ENCODE measurements around the gene TJAP1.
A peak's percentile ranks its signal among the peaks of the same experiment; 100 is the strongest.

Gene TJAP1

GRCh38 chr6:43477235-43478007, at the start of gene TJAP1:
Gene TJAP1 (plus strand): TSS chr6:43477570. CDS start chr6:43499002, 21,432 bp downstream.
- peak; percentile 98 for DNase-seq

GRCh38 chr6:43428112-43428570, 49.2 kb upstream of the TJAP1 start:
- no peak for DNase-seq

- no peak for DNase-seq
These were observed 48.5 kb upstream of the TJAP1 start for GRCh38 chr6:43428874-43429273.

GRCh38 chr6:43432009-43432945, 45.1 kb upstream of the TJAP1 start:
- DNase-seq: no peak

GRCh38 chr6:43433148-43433547, 44.2 kb upstream of the TJAP1 start:
- DNase-seq: no peak

- no peak for DNase-seq
These were observed 43.1 kb upstream of the TJAP1 start for GRCh38 chr6:43434001-43434840.

- no peak for DNase-seq
These were observed 42.4 kb upstream of the TJAP1 start for GRCh38 chr6:43434943-43435342.

GRCh38 chr6:43435682-43436437, 41.5 kb upstream of the TJAP1 start:
- no peak for DNase-seq

- DNase-seq: no peak
These were observed 40.6 kb upstream of the TJAP1 start for GRCh38 chr6:43436577-43437282.

GRCh38 chr6:43437700-43438099, 39.7 kb upstream of the TJAP1 start:
- DNase-seq: no peak

- no peak for DNase-seq
These were observed 34.4 kb upstream of the TJAP1 start for GRCh38 chr6:43442935-43443334.

- no peak for DNase-seq
These were observed 33.3 kb upstream of the TJAP1 start for GRCh38 chr6:43444036-43444435.

GRCh38 chr6:43444582-43444981, 32.8 kb upstream of the TJAP1 start:
- no peak for DNase-seq

- DNase-seq: no peak
These were observed 31.8 kb upstream of the TJAP1 start for GRCh38 chr6:43445576-43445975.

GRCh38 chr6:43447604-43448003, 29.8 kb upstream of the TJAP1 start:
- DNase-seq: no peak

- DNase-seq: no peak
These were observed 28.5 kb upstream of the TJAP1 start for GRCh38 chr6:43448916-43449315.

GRCh38 chr6:43450699-43451131, 26.7 kb upstream of the TJAP1 start:
- DNase-seq: no peak

GRCh38 chr6:43451348-43451747, 26.0 kb upstream of the TJAP1 start:
- DNase-seq: no peak

GRCh38 chr6:43451939-43452338, 25.4 kb upstream of the TJAP1 start:
- DNase-seq: no peak

GRCh38 chr6:43452896-43453295, 24.5 kb upstream of the TJAP1 start:
- no peak for DNase-seq

- no peak for DNase-seq
These were observed 23.5 kb upstream of the TJAP1 start for GRCh38 chr6:43453831-43454230.

Data from CD4-positive, alpha-beta T cell treated with Interleukin-6 for 4 hours (primary cell).